HepG2 (cell line): ENCODE data around the gene GCDH. TPM values are rescaled to one million over a fixed set of nuclear protein-coding genes. Genes with fewer than 3 reads are reported as not detected.

ENCODE experiments used
- CERS6 ChIP-seq: sonication (generic); formaldehyde crosslinking; IDR thresholded peaks from 2 replicates; pipeline ENCODE4 v1.5.0; 2020; ENCODE audit warnings: missing genetic modification reagents
- CHCHD3 ChIP-seq: sonication (generic); formaldehyde crosslinking; IDR thresholded peaks from 2 replicates; pipeline ENCODE4 v1.8.0; 2022; ENCODE audit warnings: mild to moderate bottlenecking, missing genetic modification reagents, moderate library complexity
- CHD2 ChIP-seq: IDR thresholded peaks from 2 replicates; pipeline ENCODE4 v1.6.1; 2011; ENCODE audit warnings: low read depth, low read length, improper control_type of control experiment
- FOXO1 ChIP-seq: sonication (generic); formaldehyde crosslinking; IDR thresholded peaks from 2 replicates; pipeline ENCODE4 v1.4.0; 2020; ENCODE audit warnings: missing genetic modification reagents
- MEIS1 ChIP-seq: sonication (generic); formaldehyde crosslinking; IDR thresholded peaks from 2 replicates; pipeline ENCODE4 v1.9.0; 2021; ENCODE audit warnings: mild to moderate bottlenecking, missing genetic modification reagents, moderate library complexity, borderline replicate concordance
- MTF2 ChIP-seq: sonication (generic); formaldehyde crosslinking; IDR thresholded peaks from 2 replicates; pipeline ENCODE4 v1.5.0; 2020; ENCODE audit warnings: missing genetic modification reagents, borderline replicate concordance
- RAD21 ChIP-seq: fragments of 450-650 bp; formaldehyde crosslinking; IDR thresholded peaks from 2 replicates; pipeline ENCODE4 v1.5.0; 2020; ENCODE audit warnings: mild to moderate bottlenecking
- SIN3B ChIP-seq: fragments of 150-350 bp; IDR thresholded peaks from 2 replicates; pipeline ENCODE4 v1.6.1; 2014; ENCODE audit warnings: low read length
- TAF1 ChIP-seq: sonication (generic); formaldehyde crosslinking; IDR thresholded peaks from 2 replicates; pipeline ENCODE4 v1.4.0; 2020; ENCODE audit warnings: missing genetic modification reagents
- ZBTB8A ChIP-seq: sonication (generic); formaldehyde crosslinking; IDR thresholded peaks from 2 replicates; pipeline ENCODE4 v1.4.0; 2020; ENCODE audit warnings: mild to moderate bottlenecking, low read depth, missing genetic modification reagents, borderline replicate concordance
- ZC3H4 ChIP-seq: sonication (generic); formaldehyde crosslinking; IDR thresholded peaks from 2 replicates; pipeline ENCODE4 v1.4.0; 2020; ENCODE audit warnings: missing genetic modification reagents, borderline replicate concordance
- ZFP41 ChIP-seq: sonication (generic); formaldehyde crosslinking; IDR thresholded peaks from 2 replicates; pipeline ENCODE4 v1.4.0; 2020; ENCODE audit warnings: mild to moderate bottlenecking, missing genetic modification reagents, borderline replicate concordance
- ZFP91 ChIP-seq: sonication (generic); formaldehyde crosslinking; IDR thresholded peaks from 2 replicates; pipeline ENCODE4 v1.9.0; 2022; ENCODE audit warnings: missing genetic modification reagents, mild to moderate bottlenecking, borderline replicate concordance
- ZNF44 ChIP-seq: sonication (generic); formaldehyde crosslinking; IDR thresholded peaks from 2 replicates; pipeline ENCODE4 v1.5.1; 2020; ENCODE audit warnings: mild to moderate bottlenecking, missing genetic modification reagents
- ZNF589 ChIP-seq: sonication (generic); formaldehyde crosslinking; conservative IDR thresholded peaks from 2 replicates; pipeline ENCODE4 v1.8.0; 2022; ENCODE audit warnings: mild to moderate bottlenecking, moderate library complexity, missing genetic modification reagents
- ZNF614 ChIP-seq: IDR thresholded peaks from 2 replicates; pipeline ENCODE4 v1.6.1; 2018; ENCODE audit warnings: missing biosample characterization, missing genetic modification reagents, inconsistent platforms, borderline replicate concordance
- ZNF619 ChIP-seq: sonication (generic); formaldehyde crosslinking; IDR thresholded peaks from 2 replicates; pipeline ENCODE4 v1.4.0; 2020; ENCODE audit warnings: mild to moderate bottlenecking, missing genetic modification reagents
- ZNF879 ChIP-seq: sonication (generic); formaldehyde crosslinking; IDR thresholded peaks from 2 replicates; pipeline ENCODE4 v1.8.1; 2023; ENCODE audit warnings: missing genetic modification reagents
- polyA plus RNA-seq, 8 experiments: library from polyadenylated mRNA; depleted of rRNA in 3 of 8; stranded (reverse) in 7 of 8; unstranded in 1 of 8; fragments of >200 nt; fragmentation: Illumina TruSeq in 4 of 8; extraction: Trizol in 4 of 8; gene quantifications; 2 replicates each; pipeline versions ENCODE4 v1.2.1 to v1.2.3, GENCODE V29; 2011 to 2016; ENCODE audit warnings: low read depth in 4 of 8, missing spikeins in 1 of 8, mixed read lengths in 1 of 8; ENCODE audit not compliant: insufficient read depth in 1 of 8
- total RNA-seq, 5 experiments: library from RNA; depleted of rRNA; stranded (reverse); fragments of >200 nt; fragmentation: Illumina TruSeq; extraction: Trizol; gene quantifications; 2 replicates each; pipeline ENCODE4 v1.2.3, GENCODE V29; 2016; ENCODE audit warnings: low read depth in 1 of 5
- TF ChIP-seq, protein P1 (sequence below): sonication (generic); formaldehyde crosslinking; IDR thresholded peaks from 2 replicates; pipeline ENCODE4 v1.4.0; 2020; ENCODE audit warnings: missing genetic modification reagents, borderline replicate concordance
- TF ChIP-seq, protein P2 (sequence below): sonication (generic); formaldehyde crosslinking; IDR thresholded peaks from 2 replicates; pipeline ENCODE4 v1.4.0; 2020; ENCODE audit warnings: missing genetic modification reagents

Gene GCDH
- total and polyA plus RNA-seq, 2 of the 13 experiments (the other 11 are each of a cell fraction or from before 2014, with no cell fraction given): 15.1 to 38.0 TPM

GRCh38 chr19:12937927-12938778 is 47.2 kb downstream of the GCDH start, which contains the start of gene CALR (continued):
- TF ChIP-seq ZNF614 (CRISPR knock-in tag) (peak; percentile 26; the same call in 1 of the 2 replicates), RAD21 (CRISPR knock-in tag) (peak; percentile 11), ZNF879 (peak; percentile 81), ZNF619 (CRISPR knock-in tag) (0 out of 2 replicates have a peak, but pooled peaks have one; percentile 57), CHD2 (0 out of 2 replicates have a peak, but pooled peaks have one; percentile 33), ZNF589 (0 out of 2 replicates have a peak, but pooled peaks have one; percentile 28), FOXO1 (CRISPR knock-in tag) (0 out of 2 replicates have a peak, but pooled peaks have one; percentile 11), CHCHD3 (no peak), ZNF44 (CRISPR knock-in tag) (no peak), ZFP41 (CRISPR knock-in tag) (no peak), MEIS1 (CRISPR knock-in tag) (peak; percentile 85), ZFP91 (CRISPR knock-in tag) (peak; percentile 99), SIN3B (peak; percentile 78), TAF1 (CRISPR knock-in tag) (peak; percentile 97), MTF2 (peak; percentile 67; the same call in 1 of the 2 replicates), ZBTB8A (CRISPR knock-in tag) (no peak), ZC3H4 (CRISPR knock-in tag) (0 out of 2 replicates have a peak, but pooled peaks have one; percentile 18), CERS6 (CRISPR knock-in tag) (no peak)
- TF ChIP-seq, protein P1, sequence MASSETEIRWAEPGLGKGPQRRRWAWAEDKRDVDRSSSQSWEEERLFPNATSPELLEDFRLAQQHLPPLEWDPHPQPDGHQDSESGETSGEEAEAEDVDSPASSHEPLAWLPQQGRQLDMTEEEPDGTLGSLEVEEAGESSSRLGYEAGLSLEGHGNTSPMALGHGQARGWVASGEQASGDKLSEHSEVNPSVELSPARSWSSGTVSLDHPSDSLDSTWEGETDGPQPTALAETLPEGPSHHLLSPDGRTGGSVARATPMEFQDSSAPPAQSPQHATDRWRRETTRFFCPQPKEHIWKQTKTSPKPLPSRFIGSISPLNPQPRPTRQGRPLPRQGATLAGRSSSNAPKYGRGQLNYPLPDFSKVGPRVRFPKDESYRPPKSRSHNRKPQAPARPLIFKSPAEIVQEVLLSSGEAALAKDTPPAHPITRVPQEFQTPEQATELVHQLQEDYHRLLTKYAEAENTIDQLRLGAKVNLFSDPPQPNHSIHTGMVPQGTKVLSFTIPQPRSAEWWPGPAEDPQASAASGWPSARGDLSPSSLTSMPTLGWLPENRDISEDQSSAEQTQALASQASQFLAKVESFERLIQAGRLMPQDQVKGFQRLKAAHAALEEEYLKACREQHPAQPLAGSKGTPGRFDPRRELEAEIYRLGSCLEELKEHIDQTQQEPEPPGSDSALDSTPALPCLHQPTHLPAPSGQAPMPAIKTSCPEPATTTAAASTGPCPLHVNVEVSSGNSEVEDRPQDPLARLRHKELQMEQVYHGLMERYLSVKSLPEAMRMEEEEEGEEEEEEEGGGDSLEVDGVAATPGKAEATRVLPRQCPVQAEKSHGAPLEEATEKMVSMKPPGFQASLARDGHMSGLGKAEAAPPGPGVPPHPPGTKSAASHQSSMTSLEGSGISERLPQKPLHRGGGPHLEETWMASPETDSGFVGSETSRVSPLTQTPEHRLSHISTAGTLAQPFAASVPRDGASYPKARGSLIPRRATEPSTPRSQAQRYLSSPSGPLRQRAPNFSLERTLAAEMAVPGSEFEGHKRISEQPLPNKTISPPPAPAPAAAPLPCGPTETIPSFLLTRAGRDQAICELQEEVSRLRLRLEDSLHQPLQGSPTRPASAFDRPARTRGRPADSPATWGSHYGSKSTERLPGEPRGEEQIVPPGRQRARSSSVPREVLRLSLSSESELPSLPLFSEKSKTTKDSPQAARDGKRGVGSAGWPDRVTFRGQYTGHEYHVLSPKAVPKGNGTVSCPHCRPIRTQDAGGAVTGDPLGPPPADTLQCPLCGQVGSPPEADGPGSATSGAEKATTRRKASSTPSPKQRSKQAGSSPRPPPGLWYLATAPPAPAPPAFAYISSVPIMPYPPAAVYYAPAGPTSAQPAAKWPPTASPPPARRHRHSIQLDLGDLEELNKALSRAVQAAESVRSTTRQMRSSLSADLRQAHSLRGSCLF (CRISPR knock-in tag): no peak
- TF ChIP-seq, protein P2, sequence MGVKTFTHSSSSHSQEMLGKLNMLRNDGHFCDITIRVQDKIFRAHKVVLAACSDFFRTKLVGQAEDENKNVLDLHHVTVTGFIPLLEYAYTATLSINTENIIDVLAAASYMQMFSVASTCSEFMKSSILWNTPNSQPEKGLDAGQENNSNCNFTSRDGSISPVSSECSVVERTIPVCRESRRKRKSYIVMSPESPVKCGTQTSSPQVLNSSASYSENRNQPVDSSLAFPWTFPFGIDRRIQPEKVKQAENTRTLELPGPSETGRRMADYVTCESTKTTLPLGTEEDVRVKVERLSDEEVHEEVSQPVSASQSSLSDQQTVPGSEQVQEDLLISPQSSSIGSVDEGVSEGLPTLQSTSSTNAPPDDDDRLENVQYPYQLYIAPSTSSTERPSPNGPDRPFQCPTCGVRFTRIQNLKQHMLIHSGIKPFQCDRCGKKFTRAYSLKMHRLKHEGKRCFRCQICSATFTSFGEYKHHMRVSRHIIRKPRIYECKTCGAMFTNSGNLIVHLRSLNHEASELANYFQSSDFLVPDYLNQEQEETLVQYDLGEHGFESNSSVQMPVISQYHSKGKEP (CRISPR knock-in tag): no peak
